Gastrocnemius medialis (tissue), 4 donors: ENCODE measurements around the gene FCMR. TPM values are rescaled to one million over a fixed set of nuclear protein-coding genes. Genes with fewer than 3 reads are reported as not detected.

Experiments used
- ATAC-seq, 2 donors: fragments of 150-250 bp; one replicate each; pipeline ENCODE4 v1.9.1; 2016
- DNase-seq, 2 donors: peaks; one replicate each; pipeline ENCODE4 v3.0.0-alpha.2; 2019
- H3K27ac ChIP-seq, 4 donors: fragments of 200-600 bp; sonication (generic); 1 replicate in 1 of 4; 2 replicates in 3 of 4; pipeline ENCODE4 v1.5.1; 2016 to 2018; ENCODE audit warnings: mild to moderate bottlenecking in 2 of 4, moderate library complexity in 1 of 4
- H3K27me3 ChIP-seq, 3 donors: fragments of 200-600 bp; sonication (generic) in 2 of 3; 1 replicate in 1 of 3; 2 replicates in 2 of 3; pipeline versions ENCODE4 v1.5.1 to v1.6.0; 2016 to 2019; ENCODE audit warnings: mild to moderate bottlenecking in 1 of 3, moderate library complexity in 1 of 3
- H3K36me3 ChIP-seq, 2 donors: fragments of 200-600 bp; sonication (generic) in 1 of 2; one replicate each; pipeline ENCODE4 v1.5.1; 2017 to 2018
- H3K4me1 ChIP-seq, 2 donors: fragments of 200-600 bp; sonication (generic) in 1 of 2; one replicate each; pipeline ENCODE4 v1.5.1; 2016 to 2017; ENCODE audit warnings: mild to moderate bottlenecking in 2 of 2
- H3K4me3 ChIP-seq, 4 donors: fragments of 200-600 bp; sonication (generic) in 3 of 4; 1 replicate in 1 of 4; 2 replicates in 3 of 4; pipeline ENCODE4 v1.5.1; 2016 to 2019; ENCODE audit warnings: mild to moderate bottlenecking in 2 of 4
- H3K9me3 ChIP-seq, 3 donors: fragments of 200-600 bp; sonication (generic) in 2 of 3; 1 replicate in 1 of 3; 2 replicates in 2 of 3; pipeline ENCODE4 v1.5.1; 2016 to 2019
- POLR2A ChIP-seq, 2 donors: fragments of 450-650 bp; IDR thresholded peaks; one replicate each; pipeline ENCODE4 v1.6.1; 2017; ENCODE audit warnings: antibody characterized with exemption in 2 of 2, mild to moderate bottlenecking in 2 of 2, moderate library complexity in 2 of 2
- in situ Hi-C, 4 donors: fragments of 200-750 bp; cut with MboI; loops; one replicate each; pipeline versions ENCODE4 v1.15.0 to v1.8.0; 2017; ENCODE audit warnings: low sequenced_read_pairs in 4 of 4
- intact Hi-C: fragments of 100-400 bp; cut with DNase I; formaldehyde crosslinking; loops from one replicate; pipeline ENCODE4 v1.15.1; 2023; ENCODE audit warnings: low total_unique reads
- total RNA-seq, 4 donors: library from RNA; depleted of rRNA; stranded (reverse); fragments of >200 nt; gene quantifications; one replicate each; pipeline versions ENCODE4 v1.1.0 to v1.2.3, GENCODE V29; 2016
- TF ChIP-seq, protein P1 (sequence below), 5 experiments: fragments of 450-650 bp in 3 of 5; fragments of 200-600 bp in 2 of 5; sonication (generic) in 2 of 5; IDR thresholded peaks in 4 of 5; conservative IDR thresholded peaks in 1 of 5; 1 replicate in 4 of 5; 2 replicates in 1 of 5; pipeline ENCODE4 v1.5.1; 2016 to 2019; ENCODE audit warnings: antibody characterized with exemption in 5 of 5, mild to moderate bottlenecking in 3 of 5, moderate library complexity in 3 of 5

The FCMR gene
- total RNA-seq, 4 donors from 2014 or later = 2.1 to 10.2 (median 4.7) TPM

DNA sequence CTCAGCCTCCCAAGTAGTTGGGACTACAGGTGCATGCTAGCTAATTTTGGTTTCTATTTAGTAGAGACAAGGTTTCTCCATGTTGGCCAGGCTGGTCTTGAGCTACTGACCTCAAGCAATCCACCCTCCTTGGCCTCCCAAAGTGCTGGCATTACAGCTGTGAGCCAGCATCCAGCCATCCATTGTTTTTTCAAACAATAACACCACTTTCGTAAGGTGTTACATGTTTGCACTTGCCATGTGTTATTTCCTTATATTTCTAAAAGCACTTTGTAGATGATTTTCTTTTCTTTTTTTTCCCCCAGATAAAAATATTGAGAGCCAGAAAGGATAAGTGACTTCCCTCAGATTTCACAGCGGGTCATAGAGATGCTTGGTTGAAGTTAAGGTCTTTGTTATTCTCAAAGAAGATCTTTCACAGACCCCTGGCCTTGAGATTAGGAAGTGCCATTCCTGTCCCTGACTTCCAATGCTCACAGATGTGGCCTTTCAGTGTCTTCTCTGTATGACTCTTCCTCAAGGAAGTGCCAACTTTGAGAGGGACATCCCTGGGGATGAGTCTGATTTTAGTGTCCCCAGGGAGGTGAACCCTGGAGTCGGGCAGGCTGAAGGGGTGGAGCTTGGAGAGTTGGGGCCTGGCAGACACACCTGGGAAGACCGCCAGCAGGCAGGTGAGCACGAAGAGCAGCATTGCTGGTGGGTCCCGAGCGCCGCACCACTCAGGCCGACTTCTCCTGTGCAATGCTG lies 18.3 kb upstream of the FCMR start:
- Histone ChIP-seq H3K4me1 (no peaks in the 10 kb centered on the region), H3K9me3 (no peaks in the 10 kb centered on the region), H3K4me3 (no peak overlapping the region), H3K27me3 (no peaks in the 10 kb centered on the region), H3K36me3 (no peaks in the 10 kb centered on the region), H3K27ac (no peak overlapping the region)
- intact Hi-C loops (no loop called here), in situ Hi-C loops (no loop called here)
- DNase-seq (no peak), ATAC-seq (no peak)
- TF ChIP-seq, protein P1, sequence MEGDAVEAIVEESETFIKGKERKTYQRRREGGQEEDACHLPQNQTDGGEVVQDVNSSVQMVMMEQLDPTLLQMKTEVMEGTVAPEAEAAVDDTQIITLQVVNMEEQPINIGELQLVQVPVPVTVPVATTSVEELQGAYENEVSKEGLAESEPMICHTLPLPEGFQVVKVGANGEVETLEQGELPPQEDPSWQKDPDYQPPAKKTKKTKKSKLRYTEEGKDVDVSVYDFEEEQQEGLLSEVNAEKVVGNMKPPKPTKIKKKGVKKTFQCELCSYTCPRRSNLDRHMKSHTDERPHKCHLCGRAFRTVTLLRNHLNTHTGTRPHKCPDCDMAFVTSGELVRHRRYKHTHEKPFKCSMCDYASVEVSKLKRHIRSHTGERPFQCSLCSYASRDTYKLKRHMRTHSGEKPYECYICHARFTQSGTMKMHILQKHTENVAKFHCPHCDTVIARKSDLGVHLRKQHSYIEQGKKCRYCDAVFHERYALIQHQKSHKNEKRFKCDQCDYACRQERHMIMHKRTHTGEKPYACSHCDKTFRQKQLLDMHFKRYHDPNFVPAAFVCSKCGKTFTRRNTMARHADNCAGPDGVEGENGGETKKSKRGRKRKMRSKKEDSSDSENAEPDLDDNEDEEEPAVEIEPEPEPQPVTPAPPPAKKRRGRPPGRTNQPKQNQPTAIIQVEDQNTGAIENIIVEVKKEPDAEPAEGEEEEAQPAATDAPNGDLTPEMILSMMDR (IDR thresholded peaks at IDR 0.05 in 4 of 5, conservative IDR thresholded peaks at IDR 0.05 in 1 of 5) = no peak
- TF ChIP-seq POLR2A (IDR thresholded peaks at IDR 0.05) = no peak

DNA sequence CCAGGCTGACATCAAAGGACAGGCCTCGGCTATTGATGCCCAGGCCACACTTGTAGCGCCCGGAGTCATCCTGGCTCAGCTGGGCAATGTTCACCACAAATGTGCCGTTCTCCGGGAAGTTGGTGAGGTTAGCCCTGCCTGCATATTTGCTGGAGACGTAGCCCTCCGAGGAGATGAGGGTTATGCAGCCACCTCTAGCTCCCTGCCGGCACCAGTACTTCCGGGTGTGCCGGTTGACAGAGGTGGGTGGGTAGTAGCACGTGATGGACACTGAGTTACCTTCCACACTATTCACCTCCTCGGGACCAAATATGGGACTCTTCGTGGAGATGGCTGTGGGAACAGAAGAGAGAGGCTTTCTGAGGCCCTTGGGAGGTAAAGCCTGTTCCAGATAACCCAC lies 17.4 kb upstream of the FCMR start:
- no peaks in the 10 kb centered on the region for H3K36me3 ChIP-seq
- no peak overlapping the region for H3K4me3 ChIP-seq
- no peak for ATAC-seq
- H3K27me3 ChIP-seq = no peaks in the 10 kb centered on the region
- H3K9me3 ChIP-seq = no peaks in the 10 kb centered on the region
- in situ Hi-C loops = no loop called here
- no peaks in the 10 kb centered on the region for H3K4me1 ChIP-seq
- no peak overlapping the region for H3K27ac ChIP-seq
- no peak for DNase-seq
- intact Hi-C loops = no loop called here
- TF ChIP-seq POLR2A (IDR thresholded peaks at IDR 0.05) = no peak

DNA sequence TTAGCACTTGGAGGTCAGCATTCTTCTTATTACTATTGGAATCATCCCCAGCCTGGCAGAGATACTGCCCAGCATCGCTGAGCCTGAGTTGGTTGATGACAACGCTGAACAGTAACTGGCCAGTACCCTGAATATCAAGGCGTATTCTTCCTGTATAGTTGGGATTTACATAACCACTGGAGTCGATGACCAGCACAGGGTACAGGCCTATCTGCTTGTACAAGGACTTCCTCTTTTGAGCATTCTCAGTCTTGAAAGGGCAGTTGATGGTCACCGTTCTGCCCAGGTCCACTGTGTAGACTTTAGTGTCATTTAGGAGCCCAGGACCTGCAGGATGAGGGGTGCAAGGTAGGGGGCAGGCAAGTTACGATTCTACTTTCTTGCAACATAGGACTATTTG lies 15.7 kb upstream of the FCMR start:
- DNase-seq (no peak), ATAC-seq (no peak)
- Histone ChIP-seq H3K27ac (no peak overlapping the region), H3K9me3 (no peaks in the 10 kb centered on the region), H3K4me3 (no peak overlapping the region), H3K27me3 (no peaks in the 10 kb centered on the region), H3K36me3 (no peaks in the 10 kb centered on the region), H3K4me1 (no peaks in the 10 kb centered on the region)
- in situ Hi-C loops = no loop called here
- intact Hi-C loops = no loop called here
- TF ChIP-seq, protein P1 (IDR thresholded peaks at IDR 0.05 in 4 of 5, conservative IDR thresholded peaks at IDR 0.05 in 1 of 5) = no peak
- no peak for TF ChIP-seq POLR2A (IDR thresholded peaks at IDR 0.05)

DNA sequence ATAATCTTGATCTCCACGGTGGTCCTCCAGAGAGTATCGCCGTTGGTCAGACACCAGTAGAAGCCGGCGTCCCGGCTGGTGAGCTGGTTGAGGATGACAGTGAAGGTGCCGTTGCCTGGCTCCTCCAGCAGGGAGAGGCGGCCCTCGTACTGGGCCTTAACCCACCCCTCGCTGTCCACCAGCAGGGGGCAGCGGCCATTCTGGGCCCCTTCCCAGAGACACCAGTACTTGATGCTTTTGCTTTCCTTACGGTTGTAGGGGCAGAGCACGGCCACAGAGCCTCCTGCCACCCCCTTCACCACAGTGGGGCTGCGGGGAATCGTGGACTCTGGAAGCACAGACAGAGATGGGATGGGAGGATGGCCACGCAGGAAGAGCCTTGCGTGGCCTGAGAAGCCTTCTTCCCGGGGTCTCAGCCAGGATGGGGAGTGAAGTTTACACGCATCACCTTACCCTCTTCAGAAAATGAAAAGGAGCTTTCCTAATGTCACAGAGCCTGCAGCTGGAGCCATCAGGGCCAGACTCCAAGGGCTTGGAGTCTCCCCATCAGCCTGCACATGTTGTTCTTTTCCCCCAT lies 13.8 kb upstream of the FCMR start:
- no peak overlapping the region for H3K4me3 ChIP-seq
- no peaks in the 10 kb centered on the region for H3K9me3 ChIP-seq
- H3K27me3 ChIP-seq = no peaks in the 10 kb centered on the region
- no peaks in the 10 kb centered on the region for H3K4me1 ChIP-seq
- in situ Hi-C loops = no loop called here
- intact Hi-C loops = no loop called here
- no peak overlapping the region for H3K27ac ChIP-seq
- ATAC-seq (no peak), DNase-seq (no peak)
- no peaks in the 10 kb centered on the region for H3K36me3 ChIP-seq
- TF ChIP-seq POLR2A (IDR thresholded peaks at IDR 0.05) = no peak
- TF ChIP-seq, protein P1 (IDR thresholded peaks at IDR 0.05 in 4 of 5, conservative IDR thresholded peaks at IDR 0.05 in 1 of 5) = peak in 2 of 5 experiments; percentile 18 to 30

DNA sequence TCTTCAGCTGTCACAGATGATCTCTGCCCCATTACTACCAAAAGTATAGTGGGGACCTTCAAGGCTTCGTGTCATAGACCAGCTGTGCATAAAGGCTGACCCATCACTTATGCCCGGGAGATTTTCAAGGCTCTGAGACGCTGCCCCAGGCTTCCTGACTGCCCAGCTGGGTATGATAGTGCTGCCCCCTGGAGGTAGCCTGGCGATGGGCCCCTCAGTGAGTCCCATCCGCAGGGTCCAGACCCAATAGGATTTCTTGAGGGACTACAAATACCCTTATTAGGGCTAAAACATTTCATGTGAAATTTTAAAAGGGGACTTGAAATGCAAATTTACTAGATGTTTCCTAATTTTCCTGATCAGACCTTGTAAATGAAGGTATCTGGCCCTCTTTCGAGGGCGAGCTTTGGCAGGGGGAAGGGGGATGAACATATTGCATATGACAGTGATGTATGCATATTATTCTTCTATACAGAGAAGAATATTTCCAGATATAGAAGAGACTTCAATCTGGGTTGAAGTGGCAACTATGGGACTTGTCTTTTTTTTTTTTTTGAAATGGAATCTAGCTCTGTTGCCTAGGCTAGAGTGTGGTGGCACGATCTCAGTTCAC lies 11.7 kb upstream of the FCMR start:
- no peaks in the 10 kb centered on the region for H3K27me3 ChIP-seq
- in situ Hi-C loops (no loop called here), intact Hi-C loops (no loop called here)
- no peaks in the 10 kb centered on the region for H3K36me3 ChIP-seq
- ATAC-seq (no peak), DNase-seq (no peak)
- TF ChIP-seq, protein P1 (IDR thresholded peaks at IDR 0.05 in 4 of 5, conservative IDR thresholded peaks at IDR 0.05 in 1 of 5) = peak in 3 of 5 experiments; percentile 10 to 32 (median 14)
- TF ChIP-seq POLR2A (IDR thresholded peaks at IDR 0.05) = no peak
- no peaks in the 10 kb centered on the region for H3K9me3 ChIP-seq
- H3K4me1 ChIP-seq = no peaks in the 10 kb centered on the region
- H3K4me3 ChIP-seq = no peak overlapping the region
- H3K27ac ChIP-seq = no peak overlapping the region
